Mesenchymal stem cell (in vitro differentiated cells and primary cell): Measurements from ENCODE around the gene TTC21A.

ENCODE experiments used
- DNase-seq: peaks from one replicate; pipeline ENCODE4 v3.0.0-alpha.2; 2013
- H2AFZ ChIP-seq: one replicate; pipeline ENCODE4 v1.6.1; 2013; ENCODE audit warnings: low read depth, mild to moderate bottlenecking, control low read depth, inconsistent platforms, low read length, moderate library complexity
- H2AK5ac ChIP-seq: 2 replicates; pipeline ENCODE4 v1.6.1; 2013; ENCODE audit warnings: low read length, moderate library complexity, mild to moderate bottlenecking, inconsistent platforms; ENCODE audit not compliant: severe bottlenecking
- H2BK120ac ChIP-seq: one replicate; pipeline ENCODE4 v1.6.1; 2013; ENCODE audit warnings: low read depth, mild to moderate bottlenecking, inconsistent platforms, low read length, moderate library complexity
- H2BK12ac ChIP-seq, 2 experiments: one replicate each; pipeline ENCODE4 v1.6.1; 2013; ENCODE audit warnings: inconsistent platforms in 2 of 2, low read length in 2 of 2, mild to moderate bottlenecking in 2 of 2, moderate library complexity in 2 of 2, control low read depth in 1 of 2
- H2BK15ac ChIP-seq: one replicate; pipeline ENCODE4 v1.6.1; 2013; ENCODE audit warnings: mild to moderate bottlenecking, low read depth, inconsistent platforms; ENCODE audit not compliant: poor library complexity, severe bottlenecking
- H2BK5ac ChIP-seq: 2 replicates; pipeline ENCODE4 v1.6.1; 2013; ENCODE audit warnings: low read depth, mild to moderate bottlenecking, low read length, control low read depth, inconsistent platforms; ENCODE audit not compliant: poor library complexity, severe bottlenecking
- H3K14ac ChIP-seq, 2 experiments: one replicate each; pipeline ENCODE4 v1.6.1; 2013; ENCODE audit warnings: inconsistent platforms in 2 of 2, low read length in 2 of 2, control low read depth in 1 of 2, mild to moderate bottlenecking in 1 of 2, moderate library complexity in 1 of 2
- H3K18ac ChIP-seq, 2 experiments: one replicate each; pipeline ENCODE4 v1.6.1; 2013; ENCODE audit warnings: inconsistent platforms in 2 of 2, low read length in 2 of 2, control low read depth in 1 of 2, low read depth in 1 of 2, mild to moderate bottlenecking in 1 of 2
- H3K23ac ChIP-seq, 2 experiments: one replicate each; pipeline ENCODE4 v1.6.1; 2013; ENCODE audit warnings: inconsistent platforms in 2 of 2, low read length in 2 of 2, mild to moderate bottlenecking in 2 of 2, moderate library complexity in 2 of 2, control low read depth in 1 of 2
- H3K27ac ChIP-seq: 2 replicates; pipeline ENCODE4 v1.5.1; 2013; ENCODE audit warnings: mild to moderate bottlenecking, moderate library complexity, low read length, control low read depth, inconsistent platforms; ENCODE audit not compliant: poor library complexity, severe bottlenecking
- H3K27me3 ChIP-seq, 2 experiments: 2 replicates each; pipeline versions ENCODE4 v1.6.1 to v1.7.0; 2013; ENCODE audit warnings: low read length in 2 of 2, mild to moderate bottlenecking in 2 of 2, moderate library complexity in 2 of 2, control low read depth in 1 of 2, inconsistent platforms in 1 of 2; ENCODE audit not compliant: control insufficient read depth in 1 of 2, insufficient read depth in 1 of 2
- H3K36me3 ChIP-seq, 2 experiments: 2 replicates each; pipeline versions ENCODE4 v1.6.1 to v1.7.0; 2013; ENCODE audit warnings: low read length in 2 of 2, control low read depth in 1 of 2, inconsistent platforms in 1 of 2, low read depth in 1 of 2, mild to moderate bottlenecking in 1 of 2; ENCODE audit not compliant: insufficient read depth in 2 of 2, control insufficient read depth in 1 of 2
- H3K4ac ChIP-seq, 2 experiments: one replicate each; pipeline ENCODE4 v1.6.1; 2013; ENCODE audit warnings: inconsistent platforms in 2 of 2, low read length in 2 of 2, mild to moderate bottlenecking in 2 of 2, moderate library complexity in 2 of 2, control low read depth in 1 of 2, low read depth in 1 of 2
- H3K4me1 ChIP-seq: 2 replicates; pipeline ENCODE4 v1.6.1; 2013; ENCODE audit warnings: low read depth, low read length, control low read depth; ENCODE audit not compliant: control insufficient read depth, insufficient read depth
- H3K4me2 ChIP-seq: 2 replicates; pipeline ENCODE4 v1.6.1; 2013; ENCODE audit warnings: low read length, mild to moderate bottlenecking, inconsistent platforms; ENCODE audit not compliant: poor library complexity, severe bottlenecking
- H3K4me3 ChIP-seq, 2 experiments: 2 replicates each; pipeline versions ENCODE4 v1.5.1 to v1.7.0; 2013; ENCODE audit warnings: low read length in 2 of 2, mild to moderate bottlenecking in 2 of 2, control low read depth in 1 of 2, low read depth in 1 of 2; ENCODE audit not compliant: insufficient read depth in 1 of 2
- H3K79me1 ChIP-seq: replicated peaks from 2 replicates; pipeline ENCODE4 v1.6.1; 2013; ENCODE audit warnings: mild to moderate bottlenecking, control low read depth, low read length, inconsistent platforms; ENCODE audit not compliant: poor library complexity, severe bottlenecking
- H3K9ac ChIP-seq: 2 replicates; pipeline ENCODE4 v1.7.0; 2013; ENCODE audit warnings: mild to moderate bottlenecking, low read length, moderate library complexity
- H3K9me3 ChIP-seq: 2 replicates; pipeline ENCODE4 v1.7.0; 2013; ENCODE audit warnings: mild to moderate bottlenecking, low read length; ENCODE audit not compliant: control insufficient read depth
- H4K8ac ChIP-seq: one replicate; pipeline ENCODE4 v1.6.1; 2013; ENCODE audit warnings: inconsistent platforms, mild to moderate bottlenecking, low read length, moderate library complexity
- H4K91ac ChIP-seq: one replicate; pipeline ENCODE4 v1.6.1; 2013; ENCODE audit warnings: mild to moderate bottlenecking, low read length, inconsistent platforms
- WGBS: methylation state at CpG from one replicate; pipeline ENCODE4 v1.1.7; 2013; ENCODE audit warnings: mixed read lengths; 5-methylcytosine and 5-hydroxymethylcytosine counted together

TTC21A gene

DNA sequence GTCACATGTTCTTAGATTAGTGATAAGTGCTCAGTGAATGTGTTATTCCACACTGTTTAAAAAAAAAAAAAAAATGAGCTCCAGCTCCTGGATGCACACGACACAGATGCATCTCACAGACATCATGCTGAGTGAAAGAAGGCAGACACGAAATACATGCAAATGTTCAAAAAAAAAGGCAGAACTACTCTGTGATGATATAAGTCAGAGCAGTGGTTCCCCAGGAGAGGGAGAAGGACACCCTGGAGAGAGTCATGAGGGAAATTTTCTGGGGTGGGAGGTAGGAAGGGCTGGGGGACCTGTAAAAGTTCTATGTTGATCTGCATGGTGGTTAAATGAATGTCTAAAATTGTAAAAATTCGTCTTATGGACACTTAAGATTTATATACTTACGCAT, 41.6 kb downstream of the TTC21A start:
- H3K4me2 ChIP-seq = no peak overlapping the region
- peaks cover 49% of the 10 kb centered on the region for H3K4me1 ChIP-seq
- H3K9ac ChIP-seq = no peak overlapping the region
- H2BK120ac ChIP-seq = no peak overlapping the region
- H2AK5ac ChIP-seq = peak overlapping the region; percentile 88
- H4K8ac ChIP-seq = no peak overlapping the region
- peak overlapping the region; percentile 98 for H3K27ac ChIP-seq
- H2BK15ac ChIP-seq = no peak overlapping the region
- H3K27me3 ChIP-seq = no peaks in the 10 kb centered on the region
- no peak overlapping the region for H3K4ac ChIP-seq
- no peaks in the 10 kb centered on the region for H3K9me3 ChIP-seq
- H3K79me1 ChIP-seq = peaks cover 7% of the 10 kb centered on the region
- peak; percentile 68 for DNase-seq
- H2BK12ac ChIP-seq = no peak overlapping the region
- H3K18ac ChIP-seq = peak overlapping the region in 1 of 2 experiments; percentile 63
- no peak overlapping the region for H3K23ac ChIP-seq
- H3K36me3 ChIP-seq = peaks cover 21 to 24% of the 10 kb centered on the region in 2 experiments
- no peak overlapping the region for H3K14ac ChIP-seq
- H4K91ac ChIP-seq = no peak overlapping the region
- H3K4me3 ChIP-seq = no peak overlapping the region
- H2BK5ac ChIP-seq = no peak overlapping the region
- H2AFZ ChIP-seq = no peak overlapping the region
- 65% methylated on average over 4 of the region's 4 CpGs for WGBS

DNA sequence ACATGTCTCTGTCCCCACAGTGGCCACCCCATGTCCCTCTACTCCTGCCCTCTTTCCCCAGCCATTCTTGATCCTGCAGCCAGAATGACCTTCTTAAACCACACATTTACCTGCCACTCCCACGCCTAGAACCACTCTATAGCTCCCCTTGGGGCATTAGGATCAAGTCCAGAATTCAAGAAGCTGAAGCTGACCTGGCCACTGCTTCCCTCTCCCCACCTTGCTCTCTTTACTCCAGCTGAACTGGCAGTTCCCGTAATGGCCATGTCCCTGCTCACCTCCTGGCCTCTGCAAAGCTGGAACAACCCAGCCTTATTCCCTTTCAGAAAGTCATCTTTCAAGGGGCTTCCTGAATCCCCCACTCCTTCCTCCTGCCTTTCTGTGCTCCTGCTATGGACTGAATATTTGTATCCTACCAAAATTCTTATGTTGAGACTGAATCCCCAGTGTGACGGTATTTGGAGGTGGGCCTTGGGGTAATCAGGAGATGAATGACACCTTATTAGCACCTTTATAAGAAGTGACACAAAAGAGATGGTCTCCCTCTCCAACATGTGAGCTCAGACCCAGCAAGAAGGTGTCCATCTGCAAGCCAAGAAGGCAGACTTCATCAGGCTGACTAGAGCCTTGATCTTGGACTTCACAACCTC, 42.1 kb downstream of the TTC21A start:
- no peaks in the 10 kb centered on the region for H3K27me3 ChIP-seq
- peak overlapping the region; percentile 52 for H4K91ac ChIP-seq
- peak overlapping the region; percentile 61 to 78 for H3K18ac ChIP-seq
- no peak overlapping the region for H3K9ac ChIP-seq
- peak overlapping the region; percentile 31 for H2BK15ac ChIP-seq
- peak overlapping the region; percentile 98 for H3K27ac ChIP-seq
- H3K23ac ChIP-seq = peak overlapping the region in 1 of 2 experiments; percentile 15
- peak overlapping the region; percentile 24 to 75 for H2BK12ac ChIP-seq
- H3K4me2 ChIP-seq = peak overlapping the region; percentile 20
- H3K14ac ChIP-seq = peak overlapping the region in 1 of 2 experiments; percentile 44
- DNase-seq = no peak
- peak overlapping the region in 1 of 2 experiments; percentile 60 for H3K4ac ChIP-seq
- no peak overlapping the region for H2AFZ ChIP-seq
- H2BK120ac ChIP-seq = peak overlapping the region; percentile 57
- H4K8ac ChIP-seq = peak overlapping the region; percentile 24
- H3K9me3 ChIP-seq = no peaks in the 10 kb centered on the region
- 77% methylated on average over 3 of the region's 3 CpGs for WGBS
- no peak overlapping the region for H2BK5ac ChIP-seq
- peak overlapping the region; percentile 66 for H2AK5ac ChIP-seq
- peaks cover 15 to 18% of the 10 kb centered on the region in 2 experiments for H3K36me3 ChIP-seq
- peaks cover 52% of the 10 kb centered on the region for H3K4me1 ChIP-seq
- peaks cover 2% of the 10 kb centered on the region for H3K79me1 ChIP-seq
- H3K4me3 ChIP-seq = no peak overlapping the region

- H3K27me3 ChIP-seq = no peaks in the 10 kb centered on the region
- peak overlapping the region; percentile 71 for H4K91ac ChIP-seq
- peak overlapping the region; percentile 37 to 85 for H3K18ac ChIP-seq
- peak overlapping the region; percentile 94 for H3K9ac ChIP-seq
- H3K36me3 ChIP-seq = peaks cover 9 to 11% of the 10 kb centered on the region in 2 experiments
- DNase-seq = no peak
- H3K4me1 ChIP-seq = peaks cover 54% of the 10 kb centered on the region
- H3K79me1 ChIP-seq = no peaks in the 10 kb centered on the region
- 8% methylated on average over 5 of the region's 5 CpGs for WGBS
- H3K4me3 ChIP-seq = peak overlapping the region in 1 of 2 experiments; percentile 91
- no peak overlapping the region for H2AFZ ChIP-seq
- peak overlapping the region; percentile 78 for H3K4me2 ChIP-seq
- H4K8ac ChIP-seq = peak overlapping the region; percentile 22
- peak overlapping the region; percentile 64 to 81 for H2BK12ac ChIP-seq
- peak overlapping the region; percentile 84 for H2AK5ac ChIP-seq
- H3K4ac ChIP-seq = peak overlapping the region; percentile 42 to 49
- H3K9me3 ChIP-seq = no peaks in the 10 kb centered on the region
- no peak overlapping the region for H3K23ac ChIP-seq
- no peak overlapping the region for H2BK15ac ChIP-seq
- no peak overlapping the region for H2BK120ac ChIP-seq
- peak overlapping the region in 1 of 2 experiments; percentile 10 for H3K14ac ChIP-seq
- H3K27ac ChIP-seq = peak overlapping the region; percentile 98
- H2BK5ac ChIP-seq = peak overlapping the region; percentile 68
Measured at GRCh38 chr3:39150148-39150802, 42.8 kb downstream of the TTC21A start.
